DOHH2 (cell line): Measurements from ENCODE around the gene AFAP1.

Source experiments
- CTCF ChIP-seq: fragments of 200-600 bp; sonication (generic); IDR thresholded peaks from one replicate; pipeline ENCODE4 v1.5.1; 2014; ENCODE audit warnings: antibody characterized with exemption, mild to moderate bottlenecking, low read depth, low read length; ENCODE audit not compliant: poor library complexity, severe bottlenecking
- EZH2phosphoT487 ChIP-seq: fragments of 200-600 bp; sonication (generic); IDR thresholded peaks from 2 replicates; pipeline ENCODE4 v1.6.1; 2017; ENCODE audit warnings: borderline replicate concordance, mild to moderate bottlenecking, antibody characterized with exemption, low read length, moderate library complexity, mixed read lengths

DNA sequence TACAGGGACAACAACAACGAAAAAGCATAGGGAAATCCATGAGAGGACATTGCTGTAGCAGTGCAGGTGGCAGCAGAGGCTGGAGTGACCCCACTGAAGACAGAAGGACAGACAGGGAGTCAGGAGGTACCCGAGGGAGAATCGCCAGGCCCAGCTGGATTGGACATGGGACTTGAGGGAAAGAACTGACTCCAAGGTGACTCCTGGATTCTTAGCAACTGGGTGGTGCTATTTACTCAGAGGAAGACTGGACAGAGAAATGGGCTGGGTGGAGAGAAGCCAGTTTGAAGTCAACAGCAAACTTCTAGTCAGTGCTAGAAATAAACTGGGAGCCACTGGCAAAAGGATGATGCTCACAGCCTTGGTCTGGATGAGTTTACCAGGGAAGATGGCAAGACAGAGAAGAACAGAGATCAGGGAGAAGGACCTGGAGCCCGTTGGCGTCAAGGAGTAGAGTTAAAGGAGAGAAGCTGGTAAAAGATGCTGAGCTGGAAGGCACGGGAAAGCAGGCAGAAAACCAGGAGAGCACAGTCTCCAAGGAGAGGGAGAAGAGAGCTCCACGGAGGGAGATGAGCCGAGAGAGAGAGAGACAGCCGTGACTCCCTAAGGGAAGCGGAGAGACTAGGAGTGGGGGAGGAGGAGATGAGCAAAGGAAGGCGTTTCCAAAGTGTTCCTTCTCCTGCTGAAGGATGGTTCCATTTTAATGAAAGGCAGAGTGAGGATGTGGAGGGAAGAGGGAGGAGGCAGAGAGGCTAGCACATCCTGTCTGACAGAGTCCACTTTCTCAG lies 119.4 kb downstream of the AFAP1 start:
- TF ChIP-seq CTCF (no peak), EZH2phosphoT487 (no peak)
